Stimulated activated CD4-positive, alpha-beta T cell treated with anti-CD3 and anti-CD28 coated beads, TNF-alpha, amount 100 ng/mL, for 4 hours (primary cell): Measurements from ENCODE around the gene NR6A1.
A peak's percentile ranks its signal among the peaks of the same experiment; 100 is the strongest.

Source experiments
- DNase-seq, 3 experiments: peaks; one replicate each; pipeline ENCODE4 v3.0.0-alpha.2; 2020; ENCODE audit warnings: low read depth in 3 of 3

Gene NR6A1

DNA sequence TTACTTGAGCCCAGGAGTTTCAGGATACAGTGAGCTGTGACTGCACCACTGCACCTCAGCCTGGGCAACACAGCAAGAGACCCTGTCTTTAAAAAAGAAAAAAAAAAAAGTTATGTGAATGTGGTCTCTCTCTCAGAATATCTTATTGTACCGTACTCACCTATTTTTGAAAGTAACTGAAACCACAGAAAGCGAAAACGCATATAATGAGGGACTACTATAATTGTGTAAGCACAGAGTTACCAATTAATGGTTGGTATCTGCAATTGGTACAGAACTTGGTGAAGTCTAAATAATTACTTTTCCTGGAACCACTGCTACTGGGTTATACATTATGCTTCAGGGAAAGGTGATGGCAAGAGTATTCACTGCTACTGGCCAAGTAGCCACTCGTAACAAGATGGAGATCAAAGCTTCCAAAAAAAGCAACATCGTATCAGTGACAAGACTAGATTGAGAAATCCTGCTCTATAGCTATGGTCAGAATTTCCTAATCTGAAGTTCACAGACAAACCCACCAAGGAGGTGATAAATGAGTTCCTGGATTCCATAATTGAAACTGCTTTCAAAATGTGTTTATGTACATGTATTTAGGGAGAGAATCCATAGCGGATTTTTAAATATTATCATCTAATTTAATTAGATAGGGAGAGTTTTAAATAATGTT, 82.7 kb downstream of the NR6A1 start:
- DNase-seq, result no peak

DNA sequence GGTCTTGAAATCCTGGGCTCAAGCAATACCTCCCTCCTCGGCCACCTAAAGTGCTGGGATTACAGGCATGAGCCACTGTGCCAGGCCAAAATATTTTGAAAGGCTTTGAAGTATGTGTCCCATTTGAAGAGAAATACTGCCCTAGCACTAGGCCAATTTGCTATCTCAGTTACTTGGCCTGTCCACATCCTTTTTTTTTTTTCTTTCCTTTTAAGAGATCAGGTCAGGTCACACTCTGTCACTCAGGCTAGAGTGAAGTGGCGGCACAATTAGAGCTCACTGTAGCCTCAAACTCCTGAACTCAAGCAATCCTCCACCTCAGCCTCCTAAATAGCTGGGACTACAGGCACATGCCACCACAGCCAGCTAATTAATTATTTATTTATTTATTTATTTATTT, 84.2 kb downstream of the NR6A1 start:
- no peak for DNase-seq

DNA sequence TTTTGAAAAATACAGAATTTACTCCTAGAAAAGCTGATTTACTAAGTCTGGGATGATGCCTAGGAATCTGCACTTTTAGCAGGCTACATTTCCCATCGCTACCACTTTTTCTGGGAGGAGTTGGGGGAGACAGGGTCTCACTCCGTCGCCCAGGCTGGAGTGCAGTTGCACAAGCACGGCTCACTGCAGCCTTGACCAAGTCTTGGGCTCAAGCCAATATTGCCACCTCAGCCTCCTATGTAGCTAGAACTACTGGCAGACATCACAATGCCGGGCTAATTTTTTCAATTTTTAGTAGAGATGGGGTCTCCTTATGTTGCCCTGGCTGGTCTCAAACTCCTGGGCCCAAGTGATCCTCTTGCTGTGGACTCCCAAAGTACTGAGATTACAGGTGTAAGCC, 85.9 kb downstream of the NR6A1 start:
- DNase-seq, result no peak

GRCh38 chr9:124684169-124684568, 86.9 kb downstream of the NR6A1 start:
- no peak for DNase-seq

- DNase-seq, result no peak
These were observed 88.1 kb downstream of the NR6A1 start for GRCh38 chr9:124683043-124683442.

GRCh38 chr9:124680714-124681390, 90.3 kb downstream of the NR6A1 start:
- no peak for DNase-seq

- DNase-seq, result no peak
These were observed 91.1 kb downstream of the NR6A1 start for GRCh38 chr9:124680049-124680448.

DNA sequence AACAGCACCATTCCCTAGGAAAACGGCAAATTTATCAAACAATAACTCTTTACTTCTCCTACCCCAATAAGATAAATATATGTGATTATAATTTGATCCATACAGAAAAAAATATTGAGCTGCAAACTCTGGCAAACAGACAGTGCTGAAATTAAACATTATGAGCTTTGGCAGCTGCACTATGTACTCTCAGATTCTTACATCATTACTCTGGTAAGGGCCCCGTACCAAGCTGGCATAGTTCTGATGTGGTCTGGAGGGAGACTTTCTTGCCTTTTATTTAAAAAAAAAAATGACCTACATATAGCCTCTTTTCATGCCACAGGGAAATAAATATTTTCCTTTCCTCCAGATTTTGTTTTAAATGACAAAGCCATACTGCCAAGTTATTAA, 95.0 kb downstream of the NR6A1 start:
- no peak for DNase-seq

- no peak for DNase-seq
These were observed 95.6 kb downstream of the NR6A1 start for GRCh38 chr9:124675261-124676158.

GRCh38 chr9:124674651-124675050, 96.5 kb downstream of the NR6A1 start:
- no peak for DNase-seq

- no peak for DNase-seq
These were observed 98.0 kb downstream of the NR6A1 start for GRCh38 chr9:124673063-124673462.

- no peak for DNase-seq
These were observed 99.2 kb downstream of the NR6A1 start for GRCh38 chr9:124671861-124672260.

- DNase-seq, result no peak
These were observed 104.5 kb downstream of the NR6A1 start for GRCh38 chr9:124666642-124667041.

- DNase-seq, result no peak
These were observed 105.6 kb downstream of the NR6A1 start for GRCh38 chr9:124665391-124666058.

DNA sequence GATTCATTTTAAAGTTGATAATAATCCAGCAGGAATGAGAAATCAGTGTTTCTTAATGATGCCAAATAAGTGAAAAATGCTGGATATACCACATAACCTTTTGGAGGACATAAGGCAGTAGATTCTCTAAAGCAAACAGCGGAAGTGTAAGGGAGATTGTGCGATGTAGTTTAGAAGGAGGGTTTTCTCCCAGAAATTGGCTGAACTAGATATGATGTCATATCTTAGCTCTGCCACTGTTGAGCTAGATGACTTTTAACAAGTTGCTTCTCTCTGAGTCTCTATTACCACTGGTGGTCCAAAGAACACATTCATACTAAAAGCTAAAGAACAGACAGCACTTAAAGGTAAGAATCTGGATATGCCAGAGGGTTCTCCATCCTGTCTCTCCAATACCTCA, 107.0 kb downstream of the NR6A1 start:
- DNase-seq, result no peak

DNA sequence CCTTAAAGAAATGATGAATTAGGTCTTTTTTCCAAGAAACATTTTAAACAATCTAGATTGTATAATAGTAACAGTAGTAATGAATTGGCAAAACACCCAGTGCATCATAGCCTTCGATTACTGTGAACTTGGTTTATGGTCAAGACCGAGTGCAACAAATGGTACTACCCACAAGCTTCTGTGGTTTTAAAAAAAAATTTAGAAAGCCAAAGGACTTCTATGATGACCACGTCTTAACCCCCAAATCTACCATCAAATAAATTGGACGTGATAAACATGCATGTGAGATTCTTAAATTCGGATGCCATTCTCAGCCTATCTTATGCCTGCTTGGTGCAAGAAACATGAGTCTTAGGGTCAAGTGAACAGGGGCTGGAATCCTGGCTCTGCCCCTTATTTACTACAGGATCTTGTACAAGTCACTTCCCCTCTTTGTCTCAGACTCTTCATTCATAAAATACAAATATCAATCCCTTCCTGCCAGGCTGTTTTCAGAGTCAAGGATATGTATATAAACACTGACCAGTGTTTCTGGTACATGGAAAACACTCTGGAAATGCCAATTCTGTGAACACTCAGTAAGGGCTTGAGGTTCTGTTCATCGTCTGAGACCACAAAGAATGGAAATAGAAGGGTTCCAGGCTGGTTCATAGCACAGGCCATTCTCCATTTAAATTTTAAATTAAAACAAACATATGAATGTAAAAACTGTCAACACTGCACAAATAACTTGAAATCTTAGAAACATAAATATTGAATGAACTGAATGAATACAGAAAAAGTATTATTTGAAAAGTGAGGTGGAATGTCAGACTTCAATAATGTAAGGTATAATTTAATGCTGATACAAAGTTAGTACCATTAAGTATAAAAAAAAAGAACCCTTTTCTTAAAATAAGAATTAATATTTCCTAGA, 107.8 kb downstream of the NR6A1 start:
- DNase-seq, result no peak

DNA sequence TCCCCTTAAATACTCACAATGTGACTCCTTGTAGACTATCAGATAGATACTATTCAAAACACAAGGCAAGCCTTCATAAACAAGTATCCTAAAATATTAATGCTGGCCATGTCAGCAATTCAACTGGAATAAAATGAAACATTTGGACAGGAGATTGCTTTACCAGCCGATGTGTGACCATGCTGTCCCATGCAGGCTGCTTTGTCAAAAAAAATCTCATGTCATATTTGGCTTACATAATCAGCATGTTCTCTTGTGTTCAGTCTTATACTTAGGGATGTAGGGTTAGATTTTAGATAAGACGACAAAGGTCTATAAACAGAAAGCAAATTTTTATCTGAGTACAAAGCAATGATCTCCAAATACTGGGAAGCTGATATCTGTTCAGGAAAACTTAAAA, 108.5 kb downstream of the NR6A1 start:
- no peak for DNase-seq

DNA sequence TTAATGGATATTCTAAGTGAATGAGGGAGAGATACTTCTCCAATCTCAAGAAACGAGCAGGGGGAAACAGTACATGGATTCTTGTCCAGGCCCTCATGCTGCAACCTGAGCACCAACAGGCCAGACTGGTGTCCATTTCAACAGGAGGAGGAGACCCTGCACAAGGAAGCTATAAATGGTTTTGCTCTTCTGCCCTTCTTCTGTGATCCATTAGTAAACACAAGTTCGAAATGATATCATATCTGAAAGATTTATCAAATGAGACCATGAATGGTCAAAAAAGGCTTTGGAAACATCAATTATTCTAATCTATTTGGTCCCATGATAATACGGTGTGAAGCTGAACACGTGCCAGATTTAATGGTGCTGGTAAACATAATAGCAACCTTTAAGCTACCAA, 109.8 kb downstream of the NR6A1 start:
- no peak for DNase-seq

DNA sequence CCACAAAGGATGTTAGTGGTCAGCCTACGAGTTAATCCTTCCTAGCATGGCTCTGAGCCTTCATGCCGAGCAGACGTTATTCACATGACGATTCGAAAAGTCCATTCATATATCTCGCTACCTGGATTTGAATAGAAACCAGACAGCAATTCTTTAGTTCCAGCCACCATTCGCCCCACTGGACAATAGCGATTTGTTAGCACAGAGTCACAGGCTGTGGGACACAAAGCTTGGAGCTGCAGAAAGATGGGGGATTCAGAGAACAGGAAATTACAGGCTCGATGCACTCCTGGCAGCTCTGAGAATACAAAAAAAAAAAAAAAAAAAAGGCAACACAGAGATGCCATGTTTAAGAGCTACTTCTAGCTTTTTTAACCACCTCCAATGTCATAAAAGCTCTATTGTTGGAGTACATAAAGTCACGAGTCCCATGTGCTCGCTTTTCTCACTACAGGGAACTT, 110.7 kb downstream of the NR6A1 start:
- DNase-seq, result no peak

GRCh38 chr9:124659099-124659659, 111.9 kb downstream of the NR6A1 start:
- DNase-seq, result peak in 1 of 3 experiments; percentile 19
